Omental fat pad (tissue), 4 donors: ENCODE data around the gene EOLA1. TPM values are rescaled to one million over a fixed set of nuclear protein-coding genes. Genes with fewer than 3 reads are reported as not detected.
"Not testable (repeated sequence)": the region's sequence is repeated elsewhere in the genome, so short reads cannot be mapped to it uniquely, and the experiment has no call there.

Experiments used
- ATAC-seq: fragments of 150-250 bp; one replicate; pipeline ENCODE4 v1.9.1; 2016; ENCODE audit warnings: mild to moderate bottlenecking, moderate library complexity; ENCODE audit not compliant: low FRiP score
- DNase-seq: peaks from one replicate; pipeline ENCODE4 v3.0.0-alpha.2; 2019; ENCODE audit warnings: low spot score
- CTCF ChIP-seq, 3 donors: fragments of 450-650 bp; IDR thresholded peaks; one replicate each; pipeline ENCODE4 v1.5.1; 2016 to 2017; ENCODE audit warnings: antibody characterized with exemption in 3 of 3, mild to moderate bottlenecking in 3 of 3, moderate library complexity in 2 of 3
- total RNA-seq, 4 donors: library from RNA; depleted of rRNA; stranded (reverse); fragments of >200 nt; gene quantifications; one replicate each; pipeline ENCODE4 v1.1.0, GENCODE V29; 2016

The EOLA1 gene
- total RNA-seq, 4 donors from 2014 or later: 9.0 to 30.2 (median 10.3) TPM

DNA sequence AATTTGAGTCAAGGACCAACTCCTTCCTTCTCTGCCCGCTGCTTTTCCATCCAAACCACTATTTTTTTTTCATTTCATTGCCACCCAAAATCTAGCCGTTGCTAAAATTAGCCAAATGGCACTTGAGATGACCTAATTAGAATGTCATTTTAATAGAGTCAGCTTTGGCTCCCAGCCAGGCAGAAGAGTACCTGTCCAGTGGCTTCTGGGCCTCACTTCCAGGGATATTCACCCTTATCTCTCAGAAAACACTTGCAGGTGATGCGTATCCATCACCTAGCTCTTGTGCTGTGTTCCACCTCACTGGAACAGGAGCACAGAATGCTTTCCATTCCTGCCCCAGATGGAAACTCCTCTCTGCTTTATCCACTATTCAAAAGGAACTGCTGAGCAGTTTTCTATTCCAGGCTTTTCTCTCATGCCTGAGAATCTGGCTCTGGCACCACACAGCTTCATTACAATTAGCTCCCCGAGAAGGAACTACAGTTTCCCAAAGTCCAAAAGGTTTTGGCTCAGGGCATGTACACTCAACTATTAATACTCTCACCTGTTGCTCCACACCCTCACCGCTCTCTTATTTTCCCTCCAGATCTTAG, 28.0 kb downstream of the EOLA1 start:
- DNase-seq (no peak), ATAC-seq (no peak)
- TF ChIP-seq CTCF (IDR thresholded peaks at IDR 0.05): no peak

DNA sequence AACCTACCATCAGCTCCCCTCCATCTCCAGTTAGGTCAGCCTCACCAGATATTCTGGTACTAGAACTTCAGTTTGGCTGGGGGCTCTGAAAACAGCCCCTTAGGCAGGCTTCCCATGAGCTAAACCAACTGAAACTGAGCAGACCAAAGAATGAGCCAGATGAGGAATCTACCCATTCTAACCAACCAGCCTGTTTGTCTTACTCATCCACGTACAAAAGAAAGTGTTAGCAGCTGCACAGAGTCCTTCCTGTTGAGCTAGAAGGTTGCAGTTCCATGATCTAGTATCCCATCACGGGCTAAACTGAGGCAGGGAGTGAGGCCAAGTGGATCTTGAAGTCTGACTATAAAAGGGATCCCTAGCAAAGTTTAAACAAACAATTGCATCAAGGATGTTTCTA, 29.0 kb downstream of the EOLA1 start:
- no peak for ATAC-seq
- DNase-seq: no peak
- no peak for TF ChIP-seq CTCF (IDR thresholded peaks at IDR 0.05)

DNA sequence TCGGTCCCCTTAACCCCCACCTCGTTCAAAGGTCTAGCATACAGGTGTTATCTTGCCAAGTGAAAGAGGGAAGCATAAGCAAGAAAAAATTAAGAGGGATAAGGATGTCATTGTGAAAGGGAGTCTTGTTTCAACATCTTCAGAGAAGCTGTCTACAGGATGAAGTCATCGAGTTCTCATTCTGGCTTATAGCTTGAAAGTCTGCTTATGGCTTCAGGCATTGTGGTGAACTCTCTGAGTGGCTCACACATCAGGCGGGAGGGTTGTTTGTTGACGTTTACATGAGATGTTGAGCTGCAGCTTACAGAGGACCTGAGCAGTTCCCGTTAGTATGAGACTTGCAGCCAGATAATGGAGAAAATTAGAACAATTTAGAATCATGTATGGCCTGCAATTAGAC, 29.9 kb downstream of the EOLA1 start:
- no peak for ATAC-seq
- TF ChIP-seq CTCF (IDR thresholded peaks at IDR 0.05): no peak
- no peak for DNase-seq

- TF ChIP-seq CTCF (IDR thresholded peaks at IDR 0.05): no peak
- DNase-seq (no peak), ATAC-seq (no peak)
These were observed 31.0 kb downstream of the EOLA1 start for GRCh38 chrX:149571770-149572169.

DNA sequence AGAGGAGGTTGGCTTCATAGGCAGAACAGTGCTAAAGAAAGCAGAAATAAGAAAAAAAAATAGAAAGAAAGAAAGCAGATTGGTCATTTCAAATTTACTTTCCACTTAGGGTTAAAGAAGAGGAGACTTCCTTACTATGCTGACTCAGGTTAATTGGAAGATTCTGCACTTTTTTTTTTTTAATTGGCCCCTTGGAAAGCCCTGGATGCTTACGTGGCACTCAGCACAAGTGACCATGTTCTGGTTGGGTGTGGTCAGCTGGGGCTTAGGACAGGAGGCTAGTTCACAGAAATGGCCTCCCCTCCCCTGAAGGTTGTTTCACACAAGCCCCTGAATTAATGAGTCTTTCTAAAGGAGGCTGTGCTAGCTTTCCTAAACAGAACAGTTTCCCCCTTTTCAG, 31.9 kb downstream of the EOLA1 start:
- no peak for ATAC-seq
- DNase-seq: no peak
- no peak for TF ChIP-seq CTCF (IDR thresholded peaks at IDR 0.05)

GRCh38 chrX:149573456-149573855, 32.6 kb downstream of the EOLA1 start:
- DNase-seq, ATAC-seq: not testable (repeated sequence)

DNA sequence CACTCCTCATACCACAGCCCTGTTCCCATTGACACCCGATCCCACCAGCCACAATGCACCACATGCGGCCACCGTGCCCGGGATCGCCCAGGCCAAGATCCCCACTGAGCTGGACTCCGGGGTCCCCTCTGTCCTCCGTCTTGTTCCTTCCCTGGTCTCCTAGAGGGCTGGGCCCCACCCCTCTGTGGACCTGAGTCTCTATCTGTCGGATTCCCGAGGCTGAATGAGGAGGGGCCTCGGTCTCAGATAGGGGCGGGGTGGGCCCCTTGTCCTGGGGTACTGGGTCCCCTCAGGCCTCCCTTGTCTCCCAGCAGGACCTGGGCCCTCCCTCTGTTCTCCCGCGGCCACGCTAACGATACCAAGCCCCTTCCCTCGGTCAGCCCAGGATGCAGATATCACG, 44.8 kb downstream of the EOLA1 start:
- ATAC-seq, DNase-seq: not testable (repeated sequence)

GRCh38 chrX:149587359-149587758, 46.5 kb downstream of the EOLA1 start, which contains the start of gene MAGEA9B:
TSS of gene MAGEA9B (minus strand) at chrX:149587459. CDS start at chrX:149583179, 4,280 bp downstream.
- ATAC-seq, DNase-seq: not testable (repeated sequence)

GRCh38 chrX:149590993-149591392, 50.2 kb downstream of the EOLA1 start:
- not testable (repeated sequence) for ATAC-seq, DNase-seq

DNA sequence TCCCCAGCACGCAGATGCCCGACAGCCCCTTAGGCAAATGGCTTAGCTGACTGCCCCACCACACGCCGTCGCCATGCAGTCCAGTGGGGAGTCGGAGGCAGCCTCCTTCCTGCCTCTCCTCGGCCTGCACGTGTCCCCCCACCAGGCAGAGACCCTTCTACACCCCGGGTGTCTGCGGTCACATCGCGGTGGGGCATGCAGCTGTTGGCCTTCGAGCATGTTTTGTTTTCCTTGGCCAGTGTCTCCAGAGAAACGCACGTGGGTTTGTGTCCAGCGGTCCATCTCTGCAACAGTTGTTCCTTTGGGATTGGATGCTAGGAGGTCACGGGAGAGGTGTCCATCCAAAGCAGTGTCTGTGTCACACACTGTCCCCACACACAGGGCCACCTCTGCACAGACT, 54.4 kb downstream of the EOLA1 start, which contains the start of gene HSFX2:
HSFX2 (minus strand) TSS at position 101 of the 400 bp plus-strand sequence. CDS start 614 bp downstream, outside the sequence.
- ATAC-seq, DNase-seq: not testable (repeated sequence)

- DNase-seq, ATAC-seq: not testable (repeated sequence)
These were observed 55.1 kb downstream of the EOLA1 start for GRCh38 chrX:149595943-149596342.
